ENCODE results near the gene OR51A7. TPM values are rescaled to one million over a fixed set of nuclear protein-coding genes. Genes with fewer than 3 reads are reported as not detected.
"Not testable (repeated sequence)": the region's sequence is repeated elsewhere in the genome, so short reads cannot be mapped to it uniquely, and the experiment has no call there.

OR51A7 gene, protein sequence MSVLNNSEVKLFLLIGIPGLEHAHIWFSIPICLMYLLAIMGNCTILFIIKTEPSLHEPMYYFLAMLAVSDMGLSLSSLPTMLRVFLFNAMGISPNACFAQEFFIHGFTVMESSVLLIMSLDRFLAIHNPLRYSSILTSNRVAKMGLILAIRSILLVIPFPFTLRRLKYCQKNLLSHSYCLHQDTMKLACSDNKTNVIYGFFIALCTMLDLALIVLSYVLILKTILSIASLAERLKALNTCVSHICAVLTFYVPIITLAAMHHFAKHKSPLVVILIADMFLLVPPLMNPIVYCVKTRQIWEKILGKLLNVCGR
- not detected in 2 replicates for total RNA-seq (2014; rRNA removed; shearing (Covaris generic))

GRCh38 chr11:4903484-4903883, at the start of gene OR51A7:
Gene OR51A7, plus strand, starts transcription at chr11:4903783. Its CDS starts 3,587 bp downstream, at chr11:4907370.
- DNase-seq (ENCODE audit: low spot score) = no peak

DNA sequence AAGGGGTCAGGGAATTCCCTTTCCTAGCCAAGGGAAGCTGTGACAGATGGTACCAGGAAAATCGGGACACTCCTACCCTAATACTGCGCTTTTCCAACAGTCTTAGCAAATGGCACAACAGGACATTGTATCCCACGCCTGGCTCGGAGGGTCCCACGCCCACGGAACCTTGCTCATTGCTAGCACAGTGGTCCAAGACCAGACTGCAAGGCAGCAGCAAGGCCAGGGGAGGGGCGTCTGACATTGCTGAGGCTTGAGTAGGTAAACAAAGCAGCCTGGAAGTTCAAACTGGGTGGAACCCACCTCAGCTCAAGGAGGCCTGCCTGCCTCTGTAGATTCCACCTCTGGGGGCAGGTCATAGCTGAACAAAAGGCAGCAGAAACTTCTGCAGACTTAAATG, 49.3 kb upstream of the OR51A7 start:
- not testable (repeated sequence) for DNase-seq (ENCODE audit: low spot score)

DNA sequence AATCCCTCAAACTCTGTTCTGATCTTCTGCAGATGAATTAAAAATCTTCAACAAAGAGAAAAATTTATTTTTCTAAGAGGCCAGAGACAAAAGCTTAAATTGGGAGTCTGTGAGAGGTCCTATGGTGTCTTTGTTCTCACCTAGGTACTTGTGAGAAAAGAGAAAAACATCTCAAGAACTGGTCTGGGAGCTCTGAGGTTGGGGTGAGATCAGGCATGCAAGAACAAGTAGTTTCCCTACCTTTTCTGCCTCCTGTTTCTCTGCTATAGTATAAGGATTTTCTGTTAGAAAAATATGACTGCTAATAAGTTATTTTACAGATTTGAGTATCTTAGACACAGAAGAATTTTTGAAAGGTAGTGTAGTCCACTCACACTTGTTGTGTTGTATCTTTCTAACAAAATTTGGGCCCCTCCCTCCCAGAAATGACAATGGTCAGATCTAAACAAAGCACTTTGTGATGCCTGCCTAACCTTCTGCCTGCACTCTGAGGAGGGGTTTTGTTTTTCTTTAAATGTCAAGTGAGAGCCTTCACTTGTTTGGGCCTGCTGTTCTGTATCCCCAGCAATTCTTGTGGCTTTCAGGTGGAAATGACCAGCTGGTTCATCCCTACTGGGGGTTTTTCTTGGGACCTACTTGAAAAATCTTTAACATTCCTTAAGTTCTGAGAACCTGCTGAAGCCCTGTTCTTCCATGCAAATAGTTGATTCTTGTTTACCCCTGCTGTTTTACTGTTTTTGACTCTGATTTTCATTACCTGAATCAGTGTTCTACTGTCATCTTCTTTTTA, 40.9 kb upstream of the OR51A7 start:
- DNase-seq (ENCODE audit: low spot score) = no peak

GRCh38 chr11:4863876-4864275, 39.7 kb upstream of the OR51A7 start:
- no peak for DNase-seq (ENCODE audit: low spot score)

- no peak for DNase-seq (ENCODE audit: low spot score)
These were observed 37.7 kb upstream of the OR51A7 start for GRCh38 chr11:4865855-4866254.

GRCh38 chr11:4881188-4881587, 22.4 kb upstream of the OR51A7 start:
- DNase-seq (ENCODE audit: low spot score) = no peak

DNA sequence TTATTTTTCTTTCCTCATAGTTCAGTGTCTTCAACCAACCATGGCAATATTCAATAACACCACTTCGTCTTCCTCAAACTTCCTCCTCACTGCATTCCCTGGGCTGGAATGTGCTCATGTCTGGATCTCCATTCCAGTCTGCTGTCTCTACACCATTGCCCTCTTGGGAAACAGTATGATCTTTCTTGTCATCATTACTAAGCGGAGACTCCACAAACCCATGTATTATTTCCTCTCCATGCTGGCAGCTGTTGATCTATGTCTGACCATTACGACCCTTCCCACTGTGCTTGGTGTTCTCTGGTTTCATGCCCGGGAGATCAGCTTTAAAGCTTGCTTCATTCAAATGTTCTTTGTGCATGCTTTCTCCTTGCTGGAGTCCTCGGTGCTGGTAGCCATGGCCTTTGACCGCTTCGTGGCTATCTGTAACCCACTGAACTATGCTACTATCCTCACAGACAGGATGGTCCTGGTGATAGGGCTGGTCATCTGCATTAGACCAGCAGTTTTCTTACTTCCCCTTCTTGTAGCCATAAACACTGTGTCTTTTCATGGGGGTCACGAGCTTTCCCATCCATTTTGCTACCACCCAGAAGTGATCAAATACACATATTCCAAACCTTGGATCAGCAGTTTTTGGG, 21.6 kb upstream of the OR51A7 start, which contains the start of gene OR51T1:
Gene OR51T1, plus strand, starts transcription at position 41 of the 641 bp plus-strand sequence. Its CDS starts 0 bp downstream, at position 41.
- no peak for DNase-seq (ENCODE audit: low spot score)

DNA sequence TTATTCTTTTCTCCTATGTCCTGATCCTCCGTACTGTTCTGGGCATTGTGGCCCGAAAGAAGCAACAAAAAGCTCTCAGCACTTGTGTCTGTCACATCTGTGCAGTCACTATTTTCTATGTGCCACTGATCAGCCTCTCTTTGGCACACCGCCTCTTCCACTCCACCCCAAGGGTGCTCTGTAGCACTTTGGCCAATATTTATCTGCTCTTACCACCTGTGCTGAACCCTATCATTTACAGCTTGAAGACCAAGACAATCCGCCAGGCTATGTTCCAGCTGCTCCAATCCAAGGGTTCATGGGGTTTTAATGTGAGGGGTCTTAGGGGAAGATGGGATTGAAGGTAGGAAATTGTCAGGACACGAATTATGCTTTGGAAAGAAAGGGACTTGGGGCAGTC, 21.0 kb upstream of the OR51A7 start:
- no peak for DNase-seq (ENCODE audit: low spot score)

GRCh38 chr11:4884361-4884760, 19.2 kb upstream of the OR51A7 start:
- no peak for DNase-seq (ENCODE audit: low spot score)

DNA sequence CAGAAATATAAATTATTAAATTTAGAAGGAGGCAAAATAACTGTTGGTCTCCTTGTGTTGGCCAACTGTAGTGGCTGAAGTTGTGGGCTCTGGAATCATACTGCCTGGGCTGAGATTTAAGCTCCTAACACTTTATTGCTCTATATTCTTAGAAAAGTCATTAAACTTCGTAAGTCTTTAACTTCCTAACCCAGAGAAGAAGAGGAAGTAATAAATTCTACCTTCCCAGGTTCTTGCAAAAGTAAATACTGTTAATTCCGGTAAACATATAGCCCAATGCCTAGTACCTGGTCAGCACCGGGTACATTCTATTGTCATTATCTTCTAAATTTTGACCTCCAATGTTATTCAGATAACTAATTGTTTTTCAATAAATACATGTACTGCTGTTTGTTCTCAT, 17.4 kb upstream of the OR51A7 start:
- DNase-seq (ENCODE audit: low spot score) = no peak

DNA sequence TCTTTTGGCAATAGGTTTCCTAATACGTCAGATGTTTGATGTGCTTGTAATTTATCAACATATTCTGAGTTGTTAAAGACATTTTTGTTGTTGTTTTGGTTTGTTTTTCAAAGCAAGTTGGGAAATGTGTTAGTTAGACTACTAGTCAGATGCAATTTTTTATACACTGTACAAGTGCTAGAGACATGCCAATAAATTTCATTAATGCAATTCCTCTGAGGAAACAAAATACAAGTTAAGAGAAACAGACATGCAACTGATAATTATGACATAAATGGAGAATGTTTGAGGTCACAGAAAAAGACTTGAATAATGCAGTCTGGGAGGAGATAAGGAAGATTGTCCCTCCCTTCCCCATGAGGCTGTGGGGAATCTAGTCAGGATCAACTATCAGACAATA, 16.0 kb upstream of the OR51A7 start:
- no peak for DNase-seq (ENCODE audit: low spot score)

GRCh38 chr11:4890279-4890678, 13.3 kb upstream of the OR51A7 start:
- peak; percentile 20 for DNase-seq (ENCODE audit: low spot score)

GRCh38 chr11:4891996-4892640, 11.5 kb upstream of the OR51A7 start:
- DNase-seq (ENCODE audit: low spot score) = peak; percentile 94

GRCh38 chr11:4916581-4916980, 13.0 kb downstream of the OR51A7 start:
- no peak for DNase-seq (ENCODE audit: low spot score)

- no peak for DNase-seq (ENCODE audit: low spot score)
These were observed 15.7 kb downstream of the OR51A7 start, which contains the start of gene OR51G2 for GRCh38 chr11:4919250-4919649. Gene OR51G2, minus strand, starts transcription at chr11:4919350. Its CDS starts 3,687 bp downstream, at chr11:4915663.

- peak; percentile 59 for DNase-seq (ENCODE audit: low spot score)
These were observed 18.2 kb downstream of the OR51A7 start for GRCh38 chr11:4921796-4922195.

DNA sequence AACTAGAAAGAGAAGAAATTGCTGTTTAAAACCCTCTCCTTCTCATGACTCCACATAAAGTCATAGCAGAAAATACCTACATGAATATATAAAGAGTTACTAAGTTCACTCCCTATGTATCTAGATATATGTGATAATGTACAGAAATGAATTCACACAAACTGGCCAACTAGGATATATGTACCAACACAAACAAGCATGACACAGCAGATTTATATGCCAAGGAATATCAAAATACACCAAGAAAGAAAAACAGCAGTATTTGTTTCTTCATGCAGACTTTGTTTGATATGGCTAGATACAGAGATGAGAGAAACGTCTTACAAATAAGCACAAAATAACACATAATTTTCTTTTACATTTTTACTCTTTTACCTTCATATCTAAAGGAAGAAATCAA, 18.7 kb downstream of the OR51A7 start:
- no peak for DNase-seq (ENCODE audit: low spot score)

DNA sequence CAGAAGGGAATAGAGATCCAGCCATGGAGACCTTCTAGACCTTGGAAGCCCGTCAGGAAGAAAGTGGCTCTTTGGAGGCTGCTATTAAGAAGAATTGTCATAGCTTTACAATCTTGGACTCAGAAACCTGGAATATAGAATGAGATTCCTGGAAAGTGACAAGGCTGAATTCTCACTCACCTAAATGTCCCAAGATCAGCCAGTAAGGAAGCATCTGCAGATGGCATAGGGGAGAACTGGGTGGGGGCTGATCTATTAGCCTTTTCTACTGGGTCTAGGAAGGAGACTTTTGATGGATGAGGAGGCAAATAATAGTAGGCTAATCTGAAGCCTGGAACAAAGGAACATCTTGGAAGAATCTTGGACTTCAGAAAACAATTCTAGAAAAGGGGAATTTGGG, 20.7 kb downstream of the OR51A7 start, which contains the start of gene OR51G1:
Gene OR51G1, minus strand, starts transcription at position 101 of the 400 bp plus-strand sequence. Its CDS starts 0 bp downstream, at position 101.
- no peak for DNase-seq (ENCODE audit: low spot score)

DNA sequence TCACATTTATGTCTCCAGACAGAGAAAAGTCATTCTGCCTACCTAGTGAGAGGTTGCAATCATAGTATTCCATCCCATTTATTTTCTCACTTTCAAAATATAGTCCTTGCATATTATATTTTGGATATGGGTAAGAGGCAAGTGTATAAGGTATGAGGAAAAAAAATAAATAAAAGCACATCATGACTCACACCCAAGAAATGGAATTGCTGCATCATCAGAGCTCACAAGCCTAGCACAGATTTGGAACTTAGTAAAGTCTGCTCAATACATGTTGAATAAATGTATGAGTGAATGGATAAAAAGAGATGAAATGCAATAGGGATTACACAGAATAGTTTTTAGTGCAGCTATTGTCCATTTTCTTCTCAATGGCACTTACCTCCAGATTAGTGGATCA, 23.0 kb downstream of the OR51A7 start:
- no peak for DNase-seq (ENCODE audit: low spot score)

DNA sequence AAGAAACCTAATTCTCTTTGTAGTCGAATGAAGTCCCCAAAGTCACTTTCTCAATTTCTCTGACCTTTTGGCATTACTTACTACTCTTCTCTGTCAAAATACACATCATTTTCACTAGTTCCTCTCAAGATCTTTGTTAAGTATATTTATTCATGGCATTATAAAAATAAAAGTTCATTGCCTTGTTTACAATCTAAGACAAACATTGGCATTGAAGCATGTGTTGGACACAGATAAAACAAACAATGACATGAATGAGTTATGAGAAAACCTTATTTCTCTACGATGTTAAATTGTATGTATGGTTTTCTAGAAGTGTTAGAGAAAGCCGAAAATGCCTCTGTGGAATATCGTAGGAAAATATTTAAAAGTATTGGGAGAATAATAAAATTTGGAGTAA, 29.2 kb downstream of the OR51A7 start:
- no peak for DNase-seq (ENCODE audit: low spot score)

DNA sequence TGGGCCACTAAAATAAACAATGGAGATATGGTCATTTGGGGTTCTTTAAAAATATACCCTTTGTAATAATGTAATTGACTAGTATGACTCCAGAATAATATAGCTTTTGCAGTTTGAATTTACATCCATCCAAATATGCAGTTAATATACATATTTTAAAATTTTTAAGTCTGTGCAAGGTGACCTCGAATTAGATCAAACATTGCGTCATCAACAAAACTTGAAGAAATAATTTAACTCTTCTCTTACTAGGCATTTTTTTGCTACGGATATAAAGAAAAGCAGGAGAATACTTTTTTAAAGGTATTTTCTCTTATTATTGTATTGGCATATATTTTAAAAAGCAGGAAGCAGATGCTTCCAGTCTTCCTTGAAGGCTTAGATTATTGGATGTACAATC, 33.2 kb downstream of the OR51A7 start:
- DNase-seq (ENCODE audit: low spot score) = no peak

- DNase-seq (ENCODE audit: low spot score) = no peak
These were observed 43.9 kb downstream of the OR51A7 start, which contains the start of gene OR51A4 for GRCh38 chr11:4947505-4947904. Gene OR51A4, minus strand, starts transcription at chr11:4947605. Its CDS starts 505 bp downstream, at chr11:4947100.
